ENCODE measurements around the gene SPDYE1.

Gene SPDYE1

GRCh38 chr7:44048031-44048795 lies 50.5 kb downstream of the SPDYE1 start:
- H3K27me3 ChIP-seq (replicated peaks) = no peaks in the 10 kb centered on the region
- DNase-seq = no peak
- in situ Hi-C loops (cut with HindIII; ENCODE audit: low pct_ligation_motif_present, low sequenced_read_pairs) = no loop called here
- TF ChIP-seq CTCF (IDR thresholded peaks at IDR 0.05; ENCODE audit: low read depth, low read length, missing control alignments) = no peak
- no peak overlapping the region for H3K27ac ChIP-seq
- H3K36me3 ChIP-seq (replicated peaks) = peaks cover 32% of the 10 kb centered on the region
- H3K4me3 ChIP-seq (ENCODE audit: low read depth, low read length) = no peak overlapping the region

GRCh38 chr7:44050121-44050914 lies 52.6 kb downstream of the SPDYE1 start:
- Histone ChIP-seq H3K4me3 (ENCODE audit: low read depth, low read length) (no peak overlapping the region), H3K27me3 (replicated peaks) (no peaks in the 10 kb centered on the region), H3K27ac (no peak overlapping the region), H3K36me3 (replicated peaks) (peaks cover 41% of the 10 kb centered on the region)
- in situ Hi-C loops (cut with HindIII; ENCODE audit: low pct_ligation_motif_present, low sequenced_read_pairs) = no loop called here
- no peak for DNase-seq
- no peak for TF ChIP-seq CTCF (IDR thresholded peaks at IDR 0.05; ENCODE audit: low read depth, low read length, missing control alignments)

GRCh38 chr7:44050915-44051560 lies 53.3 kb downstream of the SPDYE1 start:
- no peak overlapping the region for H3K27ac ChIP-seq
- no peak for DNase-seq
- no peak overlapping the region for H3K4me3 ChIP-seq (ENCODE audit: low read depth, low read length)
- peaks cover 48% of the 10 kb centered on the region for H3K36me3 ChIP-seq (replicated peaks)
- no peaks in the 10 kb centered on the region for H3K27me3 ChIP-seq (replicated peaks)
- in situ Hi-C loops (cut with HindIII; ENCODE audit: low pct_ligation_motif_present, low sequenced_read_pairs) = no loop called here
- no peak for TF ChIP-seq CTCF (IDR thresholded peaks at IDR 0.05; ENCODE audit: low read depth, low read length, missing control alignments)

- Histone ChIP-seq H3K27ac (no peak overlapping the region), H3K36me3 (replicated peaks) (peaks cover 50% of the 10 kb centered on the region), H3K4me3 (ENCODE audit: low read depth, low read length) (no peak overlapping the region), H3K27me3 (replicated peaks) (no peaks in the 10 kb centered on the region)
- no peak for DNase-seq
- TF ChIP-seq CTCF (IDR thresholded peaks at IDR 0.05; ENCODE audit: low read depth, low read length, missing control alignments) = no peak
- in situ Hi-C loops (cut with HindIII; ENCODE audit: low pct_ligation_motif_present, low sequenced_read_pairs) = no loop called here
Observed at GRCh38 chr7:44051611-44052220, 54.0 kb downstream of the SPDYE1 start.

- Histone ChIP-seq H3K27me3 (replicated peaks) (no peaks in the 10 kb centered on the region), H3K36me3 (replicated peaks) (peaks cover 62% of the 10 kb centered on the region), H3K4me3 (ENCODE audit: low read depth, low read length) (no peak overlapping the region), H3K27ac (no peak overlapping the region)
- no peak for TF ChIP-seq CTCF (IDR thresholded peaks at IDR 0.05; ENCODE audit: low read depth, low read length, missing control alignments)
- no peak for DNase-seq
- in situ Hi-C loops (cut with HindIII; ENCODE audit: low pct_ligation_motif_present, low sequenced_read_pairs) = no loop called here
Observed at GRCh38 chr7:44052771-44053365, 55.2 kb downstream of the SPDYE1 start.
